ENCODE data around the gene CISD1.
A peak's percentile ranks its signal among the peaks of the same experiment; 100 is the strongest.

The CISD1 gene

GRCh38 chr10:58304099-58304633, 35.2 kb downstream of the CISD1 start:
- DNase-seq (ENCODE audit: insufficient read length, low spot score) = no peak
- FAIRE-seq = no peak

DNA sequence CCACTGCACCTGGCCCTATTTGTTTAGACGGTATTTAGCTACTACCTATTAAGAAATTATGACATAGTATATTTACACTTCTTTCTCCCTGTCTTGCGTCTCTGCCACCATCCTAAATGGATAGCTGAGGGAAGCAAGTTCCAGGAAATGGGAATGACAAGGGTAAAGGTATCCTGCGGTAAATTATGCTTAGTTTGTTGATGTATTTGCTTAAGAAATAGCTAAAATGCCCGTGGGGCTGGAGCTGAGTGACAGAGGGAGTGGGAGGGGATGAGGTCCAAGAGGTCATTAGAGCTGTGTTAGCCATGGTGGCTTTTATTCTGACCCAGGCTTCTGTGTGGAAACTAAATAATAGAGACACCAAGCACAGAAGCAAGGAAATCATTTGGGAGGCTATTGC, 36.9 kb downstream of the CISD1 start:
- DNase-seq (ENCODE audit: insufficient read length, low spot score) = no peak
- FAIRE-seq = no peak

DNA sequence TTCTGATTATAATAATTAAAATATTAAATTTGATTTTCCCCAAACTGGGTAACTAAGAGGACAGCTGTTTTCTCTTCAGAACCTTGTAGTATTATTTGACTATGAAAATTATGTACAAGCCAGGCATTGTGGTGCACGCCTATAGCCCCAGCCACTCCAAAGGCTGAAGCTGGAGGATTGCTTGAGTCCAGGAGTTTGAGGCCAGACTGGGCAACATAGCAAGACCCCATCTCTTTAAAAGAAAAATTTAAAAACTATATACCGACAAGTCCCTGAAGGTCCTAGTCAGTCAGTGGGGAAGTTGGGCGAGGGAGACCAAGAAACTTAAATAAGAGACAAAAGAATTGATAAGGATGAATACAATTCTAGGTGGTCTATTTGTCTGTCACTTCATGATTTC, 38.7 kb downstream of the CISD1 start:
- FAIRE-seq = no peak

GRCh38 chr10:58311026-58311425, 42.1 kb downstream of the CISD1 start:
- peak; percentile 8 for FAIRE-seq
- DNase-seq (ENCODE audit: insufficient read length, low spot score) = no peak

More for the DNA sequence above, 38.7 kb downstream of the CISD1 start:
- no peak for DNase-seq (ENCODE audit: insufficient read length, low spot score)

DNA sequence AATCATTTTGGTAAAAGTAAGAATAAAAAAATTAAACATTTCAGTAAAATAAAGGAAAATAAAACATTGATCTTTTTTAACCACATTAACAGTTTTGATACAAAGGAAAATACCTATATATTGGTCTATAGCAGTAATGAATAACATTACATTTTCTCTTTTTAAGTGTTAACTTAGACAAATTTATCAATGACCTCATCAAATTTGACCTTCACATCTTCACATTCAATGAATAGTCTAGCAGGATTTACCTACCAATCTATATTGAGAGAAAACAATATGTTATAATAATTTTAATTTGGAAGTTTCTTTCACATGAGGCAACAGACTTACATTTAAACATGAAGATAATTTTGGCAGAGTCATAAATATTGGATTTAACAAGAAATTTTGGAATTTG, 47.9 kb downstream of the CISD1 start:
- DNase-seq (ENCODE audit: insufficient read length, low spot score) (no peak), FAIRE-seq (no peak)

DNA sequence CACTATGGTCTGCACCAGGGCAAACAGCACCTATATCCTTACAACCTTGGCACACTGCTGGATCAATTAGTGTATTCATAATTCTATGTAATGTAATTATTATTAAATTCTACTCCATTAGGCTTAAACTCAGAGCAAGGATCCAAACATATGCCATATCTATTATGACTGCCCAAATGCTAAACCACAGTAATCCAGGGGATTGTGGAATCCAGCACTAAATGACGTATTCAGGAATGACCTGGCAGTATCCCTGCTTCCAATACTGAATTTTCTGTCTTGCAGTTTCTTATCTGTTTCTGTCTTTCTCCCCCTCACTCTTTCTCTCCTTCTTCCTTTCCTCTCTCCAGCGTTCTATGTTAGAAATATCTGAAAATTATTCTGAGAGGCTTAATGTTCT, 49.4 kb downstream of the CISD1 start:
- no peak for DNase-seq (ENCODE audit: insufficient read length, low spot score)
- FAIRE-seq = no peak

DNA sequence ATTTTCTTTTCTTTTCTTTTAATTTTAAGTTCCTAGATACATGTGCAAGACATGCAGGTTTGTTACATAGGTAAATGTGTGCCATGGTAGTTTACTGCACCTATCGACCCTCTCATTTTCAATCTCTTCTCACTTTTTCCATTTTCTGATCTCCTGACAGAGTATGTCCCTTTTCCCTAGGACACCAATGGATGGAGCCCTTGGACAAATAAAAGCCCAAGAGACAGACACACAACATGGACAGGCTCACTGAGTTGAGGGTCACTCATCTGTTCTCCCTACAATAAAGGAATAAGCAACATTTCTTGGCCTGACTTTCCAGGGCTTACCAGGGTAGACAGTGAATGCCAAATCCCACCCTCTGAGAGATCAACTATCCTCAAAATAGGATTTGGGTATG, 50.6 kb downstream of the CISD1 start:
- FAIRE-seq = no peak
- DNase-seq (ENCODE audit: insufficient read length, low spot score) = no peak

DNA sequence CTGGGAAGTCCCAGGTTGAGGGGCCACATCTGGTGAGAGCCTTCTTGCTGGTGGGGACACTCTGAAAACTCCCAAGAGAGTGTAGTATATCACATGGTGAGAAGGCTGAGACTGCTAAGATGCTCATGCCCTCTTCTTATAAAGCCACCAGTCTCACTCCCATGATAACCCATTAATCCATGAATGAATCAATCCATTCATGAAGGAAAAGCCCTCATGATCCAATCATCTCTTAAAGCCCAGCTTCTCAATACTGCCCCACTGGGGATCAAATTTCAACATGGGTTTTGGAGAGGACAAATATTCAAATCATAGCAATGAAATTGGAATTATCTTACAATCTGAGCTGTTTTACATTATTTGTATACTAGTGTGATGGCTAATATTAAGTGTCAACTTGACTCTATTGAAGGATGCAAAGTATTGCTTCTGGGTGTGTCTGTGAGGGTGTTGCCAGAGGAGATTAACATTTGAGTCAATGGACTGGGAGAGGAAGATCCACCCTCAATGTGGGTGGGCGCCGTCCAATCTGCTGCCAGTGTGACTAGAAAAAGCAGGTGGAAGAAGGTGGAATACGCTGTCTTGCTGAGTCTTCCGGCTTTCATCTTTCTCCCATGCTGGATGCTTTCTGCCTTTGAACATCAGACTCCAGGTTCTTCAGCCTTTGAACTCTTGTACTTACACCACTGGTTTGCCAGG, 51.5 kb downstream of the CISD1 start:
- DNase-seq (ENCODE audit: insufficient read length, low spot score) (no peak), FAIRE-seq (no peak)

DNA sequence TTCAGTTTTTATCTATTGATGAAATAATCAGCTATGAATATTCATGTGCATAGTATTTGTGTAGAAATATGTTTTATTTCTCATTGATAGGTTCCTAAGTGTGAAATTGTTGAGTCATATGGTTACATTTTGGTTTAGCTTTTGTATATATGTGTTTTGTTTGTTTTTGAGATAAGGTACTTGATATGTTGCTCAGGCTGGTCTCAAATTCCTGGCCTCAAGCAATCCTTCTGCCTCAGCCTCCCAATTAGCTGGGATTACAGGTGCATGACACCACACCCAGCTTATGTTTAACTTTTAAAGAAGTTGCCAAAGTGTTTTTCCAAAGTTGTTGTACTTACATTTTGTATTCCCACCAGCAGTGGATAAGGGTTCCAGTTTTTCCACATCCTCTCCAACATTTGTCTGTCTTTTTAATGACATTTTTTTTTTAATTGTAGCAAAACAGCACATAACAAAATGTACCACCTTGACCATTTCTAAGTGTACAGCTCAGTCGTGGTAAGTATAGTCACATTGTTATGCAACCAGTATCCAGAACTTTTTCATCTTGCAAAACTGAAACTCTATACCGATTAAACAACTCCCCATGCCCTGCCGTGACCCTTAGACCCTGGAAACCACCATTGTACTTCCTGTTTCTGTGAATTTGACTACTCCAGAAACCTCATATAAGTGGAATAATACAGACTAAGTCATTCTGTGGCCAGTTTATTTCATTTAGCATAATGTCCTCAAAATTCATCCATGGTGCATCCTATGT, 53.3 kb downstream of the CISD1 start:
- FAIRE-seq (peak; percentile 21), DNase-seq (ENCODE audit: insufficient read length, low spot score) (no peak)

- no peak for FAIRE-seq
- no peak for DNase-seq (ENCODE audit: insufficient read length, low spot score)
These were observed 53.9 kb downstream of the CISD1 start for GRCh38 chr10:58322835-58323209.

- no peak for DNase-seq (ENCODE audit: insufficient read length, low spot score)
- no peak for FAIRE-seq
These were observed 58.0 kb downstream of the CISD1 start for GRCh38 chr10:58326967-58327381.

DNA sequence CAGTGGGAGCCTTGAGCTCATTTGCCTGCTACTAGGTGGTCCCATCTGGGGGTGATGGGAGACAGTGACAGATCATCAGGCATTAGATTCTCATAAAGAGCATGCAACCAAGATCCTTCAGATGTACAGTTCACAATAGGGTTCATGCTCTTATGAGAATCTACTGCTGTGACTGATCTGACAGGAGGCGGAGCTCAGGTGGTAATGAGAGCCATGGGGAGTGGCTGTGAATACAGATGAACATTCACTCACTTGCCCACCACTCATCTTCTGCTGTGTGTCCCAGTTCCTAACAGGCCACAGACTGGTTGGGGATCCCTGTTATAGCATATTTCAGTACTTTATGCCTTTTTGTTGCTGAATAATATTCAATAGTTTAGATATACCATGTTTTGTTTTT, 59.3 kb downstream of the CISD1 start:
- FAIRE-seq (no peak), DNase-seq (ENCODE audit: insufficient read length, low spot score) (no peak)

DNA sequence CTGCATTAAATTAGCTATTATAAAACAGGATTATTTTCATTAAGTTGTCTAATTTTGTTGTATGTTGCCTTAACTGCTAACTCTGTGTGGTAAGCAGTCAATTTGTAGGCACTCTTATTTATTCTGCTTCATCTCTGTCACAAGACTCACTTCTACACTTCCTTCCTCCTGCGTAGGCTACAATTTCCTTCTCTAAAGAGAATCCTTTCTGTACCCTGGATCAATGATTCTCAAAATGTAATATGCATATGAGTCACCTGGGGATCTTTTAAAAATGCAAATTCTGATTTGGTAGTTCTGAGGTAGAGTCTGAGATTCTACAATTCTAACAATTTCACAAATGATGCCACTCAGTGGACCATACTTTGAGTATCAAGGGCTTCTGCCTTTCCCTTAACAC, 61.5 kb downstream of the CISD1 start:
- no peak for FAIRE-seq

GRCh38 chr10:58331646-58332045, 62.7 kb downstream of the CISD1 start:
- DNase-seq (ENCODE audit: insufficient read length, low spot score) (no peak), FAIRE-seq (no peak)

More for the DNA sequence above, 61.5 kb downstream of the CISD1 start:
- no peak for DNase-seq (ENCODE audit: insufficient read length, low spot score)

GRCh38 chr10:58334817-58335305, 65.9 kb downstream of the CISD1 start, which contains the start of gene UBE2D1:
TSS of gene UBE2D1 (plus strand) at chr10:58335006. CDS start at chr10:58335202, 196 bp downstream.
- FAIRE-seq (peak; percentile 68), DNase-seq (ENCODE audit: insufficient read length, low spot score) (peak; percentile 78)

DNA sequence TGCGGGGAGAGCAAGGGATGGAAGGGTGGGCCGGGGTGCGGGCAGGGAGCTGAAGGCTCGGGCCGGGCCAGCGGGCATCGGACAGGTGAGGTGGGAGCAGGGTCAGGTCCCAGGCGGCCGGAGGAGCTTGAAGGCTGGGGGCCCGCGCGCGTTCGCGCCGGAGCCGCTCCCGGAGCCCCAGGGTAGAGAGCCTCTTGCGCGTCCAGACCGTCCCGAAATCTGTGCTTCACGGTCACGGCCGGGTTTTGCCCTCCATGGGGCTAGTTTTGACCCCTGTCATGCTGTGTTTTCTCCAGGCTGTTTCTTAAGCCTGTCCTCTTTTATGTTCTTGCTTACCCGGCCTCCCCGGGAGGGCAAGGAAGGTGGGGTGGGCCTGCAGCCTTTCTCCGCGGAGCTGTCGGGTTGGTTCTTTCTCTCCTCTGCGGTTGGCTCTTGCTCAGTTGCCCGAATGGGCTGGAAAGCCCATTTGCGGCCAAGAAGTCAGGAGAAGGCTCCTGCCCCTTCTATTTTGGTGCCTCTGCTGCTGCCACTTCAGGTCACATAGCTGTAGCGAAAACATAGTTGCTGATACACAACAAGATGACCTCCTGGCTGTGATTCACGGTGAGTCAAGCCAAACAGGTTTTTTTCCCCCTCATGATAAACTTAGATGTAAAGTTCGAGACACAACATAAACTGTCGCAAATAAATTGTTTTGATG, 66.5 kb downstream of the CISD1 start:
- FAIRE-seq = no peak
- DNase-seq (ENCODE audit: insufficient read length, low spot score) = peak; percentile 10

DNA sequence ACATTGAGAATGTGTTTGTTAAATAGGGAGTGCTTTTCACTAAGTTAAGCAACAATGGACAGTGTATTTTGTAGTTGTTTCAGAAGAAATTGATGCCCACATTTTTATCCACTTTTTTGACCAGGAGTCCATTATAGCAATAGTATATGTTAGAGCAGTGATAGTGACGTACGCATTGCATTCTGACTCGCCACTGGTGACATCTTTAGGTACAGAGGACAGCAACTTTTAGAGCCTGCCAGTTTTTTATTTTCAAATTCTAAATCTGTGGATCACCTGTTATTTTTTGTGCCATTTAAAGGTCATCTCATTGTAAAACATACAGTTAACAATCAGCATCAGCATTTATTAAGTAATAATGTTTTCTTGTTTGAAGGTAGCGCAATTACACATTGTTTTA, 67.3 kb downstream of the CISD1 start:
- FAIRE-seq = no peak
- no peak for DNase-seq (ENCODE audit: insufficient read length, low spot score)
